ENCODE measurements around the gene MYL11. TPM values are rescaled to one million over a fixed set of nuclear protein-coding genes. Genes with fewer than 3 reads are reported as not detected.
"Not testable (repeated sequence)": the region's sequence is repeated elsewhere in the genome, so short reads cannot be mapped to it uniquely, and the experiment has no call there.

Gene MYL11
- total and polyA plus RNA-seq, 4 donors, result 0.70 TPM; not detected in 3

- Histone ChIP-seq H3K9ac (ENCODE audit: low read depth in 1 of 2, low read length in 2 of 2) (peak within 1 kb of the TSS; percentile 16 to 18), H3K27me3 (ENCODE audit: control insufficient read depth in 4 of 4, insufficient read depth in 4 of 4, low read length in 3 of 4) (no peaks in the 10 kb centered on the region), H3K4me1 (ENCODE audit: control insufficient read depth in 4 of 4, insufficient read depth in 4 of 4, low read length in 3 of 4) (peaks cover 2 to 22% (median 14%) of the 10 kb centered on the region in 4 donors), H3K9me3 (ENCODE audit: control insufficient read depth in 4 of 4, low read length in 3 of 4) (no peaks in the 10 kb centered on the region), H3K4me3 (ENCODE audit: low read depth in 1 of 3, low read length in 3 of 3) (peak within 1 kb of the TSS; percentile 76 to 96 (median 88)), H3K27ac (ENCODE audit: low read depth in 1 of 2, low read length in 2 of 2) (peak within 1 kb of the TSS; percentile 75 to 78), H3K36me3 (ENCODE audit: control insufficient read depth in 4 of 4, insufficient read depth in 3 of 4, low read depth in 1 of 4, low read length in 3 of 4) (peaks cover 0 to 3% (median 1%) of the 10 kb centered on the region in 4 donors)
- peak; percentile 17 for TF ChIP-seq YY1 (IDR thresholded peaks at IDR 0.05)
- no peak for TF ChIP-seq FOXA2 (IDR thresholded peaks at IDR 0.05)
- TF ChIP-seq GABPA (IDR thresholded peaks at IDR 0.05 in 1 of 2, conservative IDR thresholded peaks at IDR 0.05 in 1 of 2), result peak in 1 of 2 donors; percentile 81
- TF ChIP-seq MAX (IDR thresholded peaks at IDR 0.05), result no peak
- TF ChIP-seq CTCF (IDR thresholded peaks at IDR 0.05; ENCODE audit: low read depth, low read length, missing input control), result peak; percentile 33
- peak; percentile 37 to 58 for TF ChIP-seq EGR1 (IDR thresholded peaks at IDR 0.05; ENCODE audit: low read depth in 2 of 2)
- TF ChIP-seq SP1 (IDR thresholded peaks at IDR 0.05), result peak; percentile 36
- no peak for TF ChIP-seq RXRA (IDR thresholded peaks at IDR 0.05)
- TF ChIP-seq RAD21 (IDR thresholded peaks at IDR 0.05), result peak; percentile 14 to 43
- TF ChIP-seq FOXA1 (IDR thresholded peaks at IDR 0.05), result no peak
- TF ChIP-seq TAF1 (conservative IDR thresholded peaks at IDR 0.05), result no peak
- peak; percentile 74 for DNase-seq (ENCODE audit: low spot score)
- WGBS, result under 1% methylated on average over 103 of the region's 103 CpGs
Observed at GRCh38 chr16:30395155-30395991, 20.8 kb downstream of the MYL11 start, which contains the start of gene ZNF48. ZNF48 (plus strand) TSS chr16:30395420; CDS start chr16:30395795, 375 bp downstream.

- H3K4me3 ChIP-seq (ENCODE audit: low read depth in 1 of 3, low read length in 3 of 3), result peak overlapping the region; percentile 76 to 96 (median 88)
- peaks cover 2 to 25% (median 15%) of the 10 kb centered on the region in 4 donors for H3K4me1 ChIP-seq (ENCODE audit: control insufficient read depth in 4 of 4, insufficient read depth in 4 of 4, low read length in 3 of 4)
- H3K9me3 ChIP-seq (ENCODE audit: control insufficient read depth in 4 of 4, low read length in 3 of 4), result no peaks in the 10 kb centered on the region
- H3K36me3 ChIP-seq (ENCODE audit: control insufficient read depth in 4 of 4, insufficient read depth in 3 of 4, low read depth in 1 of 4, low read length in 3 of 4), result peaks cover 0 to 3% (median 1%) of the 10 kb centered on the region in 4 donors
- no peak for DNase-seq (ENCODE audit: low spot score)
- no peaks in the 10 kb centered on the region for H3K27me3 ChIP-seq (ENCODE audit: control insufficient read depth in 4 of 4, insufficient read depth in 4 of 4, low read length in 3 of 4)
- H3K27ac ChIP-seq (ENCODE audit: low read depth in 1 of 2, low read length in 2 of 2), result peak overlapping the region; percentile 75 to 78
- 11% methylated on average over 13 of the region's 13 CpGs for WGBS
- no peak for TF ChIP-seq HNF4G (IDR thresholded peaks at IDR 0.05)
- no peak for TF ChIP-seq JUND (IDR thresholded peaks at IDR 0.05)
- no peak for TF ChIP-seq REST (IDR thresholded peaks at IDR 0.05)
- TF ChIP-seq SP1 (IDR thresholded peaks at IDR 0.05), result no peak
- no peak for TF ChIP-seq CTCF (IDR thresholded peaks at IDR 0.05; ENCODE audit: low read depth, low read length, missing input control)
- no peak for TF ChIP-seq HNF4A (conservative IDR thresholded peaks at IDR 0.05)
- TF ChIP-seq ZBTB33 (IDR thresholded peaks at IDR 0.05), result no peak
- no peak for TF ChIP-seq FOXA2 (IDR thresholded peaks at IDR 0.05)
- peak overlapping the region; percentile 16 to 18 for H3K9ac ChIP-seq (ENCODE audit: low read depth in 1 of 2, low read length in 2 of 2)
Observed at GRCh38 chr16:30395992-30396585, 21.5 kb downstream of the MYL11 start.

GRCh38 chr16:30396627-30397026 is 22.0 kb downstream of the MYL11 start:
- peak overlapping the region in 1 of 3 donors; percentile 96 for H3K4me3 ChIP-seq (ENCODE audit: low read depth in 1 of 3, low read length in 3 of 3)
- H3K4me1 ChIP-seq (ENCODE audit: control insufficient read depth in 4 of 4, insufficient read depth in 4 of 4, low read length in 3 of 4), result peaks cover 6 to 28% (median 18%) of the 10 kb centered on the region in 4 donors
- not testable (repeated sequence) for H3K9ac ChIP-seq (ENCODE audit: low read depth in 1 of 2, low read length in 2 of 2)

More at GRCh38 chr16:30396627-30397026, 22.0 kb downstream of the MYL11 start:
- H3K27ac ChIP-seq (ENCODE audit: low read depth in 1 of 2, low read length in 2 of 2); H3K9me3 ChIP-seq (ENCODE audit: control insufficient read depth in 4 of 4, low read length in 3 of 4); H3K27me3 ChIP-seq (ENCODE audit: control insufficient read depth in 4 of 4, insufficient read depth in 4 of 4, low read length in 3 of 4); H3K36me3 ChIP-seq (ENCODE audit: control insufficient read depth in 4 of 4, insufficient read depth in 3 of 4, low read depth in 1 of 4, low read length in 3 of 4); DNase-seq (ENCODE audit: low spot score): not testable (repeated sequence)
- 82% methylated on average over 4 of the region's 4 CpGs for WGBS

Data from liver (tissue), 9 donors.